Keratinocyte (primary cell): Measurements from ENCODE around the gene OR2A42.
"Not testable (repeated sequence)": the region's sequence is repeated elsewhere in the genome, so short reads cannot be mapped to it uniquely, and the experiment has no call there.

Source experiments
- EZH2 ChIP-seq: IDR thresholded peaks from one replicate; pipeline ENCODE4 v1.6.1; 2012; ENCODE audit warnings: inconsistent platforms, mild to moderate bottlenecking, low read length, moderate library complexity
- TF ChIP-seq, protein P1 (sequence below), 3 experiments: IDR thresholded peaks in 1 of 3; conservative IDR thresholded peaks in 1 of 3; optimal IDR thresholded peaks in 1 of 3; 2 replicates in 2 of 3; 3 replicates in 1 of 3; pipeline versions ENCODE3 to v1.5.1; 2011; ENCODE audit warnings: low read length in 3 of 3, mild to moderate bottlenecking in 3 of 3, moderate library complexity in 2 of 3, control low read depth in 1 of 3, inconsistent platforms in 1 of 3; ENCODE audit not compliant: insufficient read depth in 2 of 3; ENCODE audit errors: extremely low read depth in 1 of 3

DNA sequence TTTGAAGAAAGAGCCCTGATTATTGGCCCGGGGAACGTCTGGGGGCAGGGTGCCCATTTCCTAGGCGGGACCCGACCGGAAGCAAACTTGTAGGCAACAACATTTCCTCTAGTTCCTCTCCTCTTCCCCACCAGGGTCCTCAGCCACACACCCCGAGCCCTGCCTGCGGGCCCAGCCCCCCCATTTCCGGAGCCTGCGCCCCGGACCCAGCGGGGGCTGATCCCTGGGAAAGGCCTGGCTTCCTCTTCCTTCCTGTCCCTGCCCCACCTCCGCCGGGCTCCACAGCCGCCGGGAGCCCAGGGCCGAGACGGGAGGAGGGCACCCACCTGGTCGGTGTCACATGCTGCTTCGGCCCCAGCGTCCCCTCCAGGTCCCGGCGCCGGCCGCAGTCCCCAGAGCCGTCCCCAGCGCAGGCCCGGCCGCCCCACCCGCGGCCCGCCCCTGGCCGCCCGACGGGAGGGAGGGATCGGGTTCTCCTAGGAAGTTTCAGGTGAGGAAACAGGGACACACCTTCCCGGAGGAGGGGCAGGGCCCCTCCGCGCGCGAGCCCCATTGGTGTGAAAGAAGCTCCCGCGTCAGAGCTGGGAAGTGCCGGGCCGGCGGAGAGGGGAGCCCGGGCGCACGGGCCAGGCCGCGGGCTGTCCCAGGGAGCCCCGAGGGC lies 44.1 kb downstream of the OR2A42 start, which contains the start of gene ARHGEF35:
- TF ChIP-seq, protein P1, sequence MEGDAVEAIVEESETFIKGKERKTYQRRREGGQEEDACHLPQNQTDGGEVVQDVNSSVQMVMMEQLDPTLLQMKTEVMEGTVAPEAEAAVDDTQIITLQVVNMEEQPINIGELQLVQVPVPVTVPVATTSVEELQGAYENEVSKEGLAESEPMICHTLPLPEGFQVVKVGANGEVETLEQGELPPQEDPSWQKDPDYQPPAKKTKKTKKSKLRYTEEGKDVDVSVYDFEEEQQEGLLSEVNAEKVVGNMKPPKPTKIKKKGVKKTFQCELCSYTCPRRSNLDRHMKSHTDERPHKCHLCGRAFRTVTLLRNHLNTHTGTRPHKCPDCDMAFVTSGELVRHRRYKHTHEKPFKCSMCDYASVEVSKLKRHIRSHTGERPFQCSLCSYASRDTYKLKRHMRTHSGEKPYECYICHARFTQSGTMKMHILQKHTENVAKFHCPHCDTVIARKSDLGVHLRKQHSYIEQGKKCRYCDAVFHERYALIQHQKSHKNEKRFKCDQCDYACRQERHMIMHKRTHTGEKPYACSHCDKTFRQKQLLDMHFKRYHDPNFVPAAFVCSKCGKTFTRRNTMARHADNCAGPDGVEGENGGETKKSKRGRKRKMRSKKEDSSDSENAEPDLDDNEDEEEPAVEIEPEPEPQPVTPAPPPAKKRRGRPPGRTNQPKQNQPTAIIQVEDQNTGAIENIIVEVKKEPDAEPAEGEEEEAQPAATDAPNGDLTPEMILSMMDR (optimal IDR thresholded peaks at IDR 0.05 in 1 of 3, IDR thresholded peaks at IDR 0.05 in 1 of 3, conservative IDR thresholded peaks at IDR 0.05 in 1 of 3; ENCODE audit: extremely low read depth in 1 of 3, insufficient read depth in 2 of 3, low read length in 3 of 3): not testable (repeated sequence)
- not testable (repeated sequence) for TF ChIP-seq EZH2
